Mammary epithelial cell (primary cell): ENCODE results near the gene SLC36A4.

Source experiments
- EZH2 ChIP-seq: IDR thresholded peaks from 2 replicates; pipeline ENCODE4 v1.6.1; 2012; ENCODE audit warnings: low read length, inconsistent platforms, borderline replicate concordance
- TF ChIP-seq, protein P1 (sequence below), 2 donors: IDR thresholded peaks in 1 of 2; conservative IDR thresholded peaks in 1 of 2; 2 replicates each; pipeline ENCODE4 v1.5.1; 2011 to 2012; ENCODE audit warnings: inconsistent platforms in 2 of 2, low read length in 2 of 2, mild to moderate bottlenecking in 2 of 2, control low read depth in 1 of 2, low read depth in 1 of 2; ENCODE audit not compliant: insufficient read depth in 1 of 2; ENCODE audit errors: extremely low read depth in 1 of 2

DNA sequence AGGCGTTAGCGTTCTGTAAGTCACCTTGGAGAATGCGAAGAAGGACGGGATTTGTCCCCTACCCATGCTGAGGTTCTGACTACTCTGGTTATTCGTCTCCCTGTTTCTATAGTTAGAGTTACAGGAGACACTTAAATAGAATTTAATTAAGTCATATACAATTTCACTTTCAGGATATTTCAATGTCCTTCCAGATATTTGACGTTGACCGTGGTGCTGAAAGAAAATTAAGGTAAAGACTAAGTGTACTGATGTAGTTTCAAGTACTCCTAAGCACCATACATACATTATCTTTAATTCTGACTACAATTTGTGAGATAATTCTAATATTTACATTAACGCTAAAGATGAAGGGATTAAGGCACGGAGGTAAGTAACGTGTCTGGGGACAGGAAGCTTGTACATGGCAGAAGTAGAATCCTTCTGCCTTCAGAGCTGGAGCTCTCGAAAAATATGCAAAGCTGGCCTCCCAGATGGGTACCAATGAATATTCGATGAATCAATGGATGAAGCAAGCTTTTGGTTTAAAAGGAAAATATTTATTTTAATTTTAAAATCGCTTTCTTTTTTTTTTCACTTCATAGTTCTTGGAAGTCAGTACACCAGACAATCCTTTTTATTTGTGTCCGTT is 539 bp upstream of the SLC36A4 start:
- TF ChIP-seq, protein P1, sequence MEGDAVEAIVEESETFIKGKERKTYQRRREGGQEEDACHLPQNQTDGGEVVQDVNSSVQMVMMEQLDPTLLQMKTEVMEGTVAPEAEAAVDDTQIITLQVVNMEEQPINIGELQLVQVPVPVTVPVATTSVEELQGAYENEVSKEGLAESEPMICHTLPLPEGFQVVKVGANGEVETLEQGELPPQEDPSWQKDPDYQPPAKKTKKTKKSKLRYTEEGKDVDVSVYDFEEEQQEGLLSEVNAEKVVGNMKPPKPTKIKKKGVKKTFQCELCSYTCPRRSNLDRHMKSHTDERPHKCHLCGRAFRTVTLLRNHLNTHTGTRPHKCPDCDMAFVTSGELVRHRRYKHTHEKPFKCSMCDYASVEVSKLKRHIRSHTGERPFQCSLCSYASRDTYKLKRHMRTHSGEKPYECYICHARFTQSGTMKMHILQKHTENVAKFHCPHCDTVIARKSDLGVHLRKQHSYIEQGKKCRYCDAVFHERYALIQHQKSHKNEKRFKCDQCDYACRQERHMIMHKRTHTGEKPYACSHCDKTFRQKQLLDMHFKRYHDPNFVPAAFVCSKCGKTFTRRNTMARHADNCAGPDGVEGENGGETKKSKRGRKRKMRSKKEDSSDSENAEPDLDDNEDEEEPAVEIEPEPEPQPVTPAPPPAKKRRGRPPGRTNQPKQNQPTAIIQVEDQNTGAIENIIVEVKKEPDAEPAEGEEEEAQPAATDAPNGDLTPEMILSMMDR (conservative IDR thresholded peaks at IDR 0.05 in 1 of 2, IDR thresholded peaks at IDR 0.05 in 1 of 2; ENCODE audit: extremely low read depth in 1 of 2, insufficient read depth in 1 of 2, low read depth in 1 of 2, low read length in 2 of 2), result no peak
- TF ChIP-seq EZH2, result no peak
